NCI-H345 (cell line): ENCODE results near the gene PLA2R1.
A peak's percentile ranks its signal among the peaks of the same experiment; 100 is the strongest.

Experiments used
- DNase-seq: peaks from one replicate; lab custom pipeline; 2025; lab: John Stamatoyannopoulos, UW

Gene PLA2R1

GRCh38 chr2:160062292-160063005, at the start of gene PLA2R1:
Gene PLA2R1 (minus strand): TSS chr2:160062615. CDS start chr2:160062403, 212 bp downstream.
- DNase-seq = no peak

- peak; percentile 27 for DNase-seq
Observed at GRCh38 chr2:160110674-160111239, 48.3 kb upstream of the PLA2R1 start.

- DNase-seq = peak; percentile 51
Observed at GRCh38 chr2:160109939-160110673, 47.7 kb upstream of the PLA2R1 start.

GRCh38 chr2:160109243-160109642, 46.8 kb upstream of the PLA2R1 start:
- DNase-seq = no peak

GRCh38 chr2:160108646-160109045, 46.2 kb upstream of the PLA2R1 start:
- no peak for DNase-seq

GRCh38 chr2:160105366-160105765, 43.0 kb upstream of the PLA2R1 start:
- DNase-seq = no peak

GRCh38 chr2:160104115-160104514, 41.7 kb upstream of the PLA2R1 start:
- DNase-seq = no peak

GRCh38 chr2:160097326-160097725, 34.9 kb upstream of the PLA2R1 start:
- DNase-seq = no peak

- DNase-seq = no peak
Observed at GRCh38 chr2:160096409-160096808, 34.0 kb upstream of the PLA2R1 start.

GRCh38 chr2:160092445-160092844, 30.0 kb upstream of the PLA2R1 start:
- no peak for DNase-seq

- no peak for DNase-seq
Observed at GRCh38 chr2:160091381-160091780, 29.0 kb upstream of the PLA2R1 start.

- no peak for DNase-seq
Observed at GRCh38 chr2:160087854-160088745, 25.7 kb upstream of the PLA2R1 start.

GRCh38 chr2:160085662-160086061, 23.2 kb upstream of the PLA2R1 start:
- no peak for DNase-seq

GRCh38 chr2:160077912-160078810, 15.7 kb upstream of the PLA2R1 start:
- no peak for DNase-seq

GRCh38 chr2:160076914-160077313, 14.5 kb upstream of the PLA2R1 start:
- DNase-seq = peak; percentile 27

GRCh38 chr2:160076241-160076640, 13.8 kb upstream of the PLA2R1 start:
- no peak for DNase-seq

- DNase-seq = no peak
Observed at GRCh38 chr2:160075171-160075570, 12.8 kb upstream of the PLA2R1 start.

- no peak for DNase-seq
Observed at GRCh38 chr2:160073284-160073888, 11.0 kb upstream of the PLA2R1 start.

GRCh38 chr2:160068906-160069305, 6.5 kb upstream of the PLA2R1 start:
- DNase-seq = no peak

GRCh38 chr2:160064916-160065315, 2.5 kb upstream of the PLA2R1 start:
- DNase-seq = no peak
